ENCODE measurements around the gene POU6F2.
A peak's percentile ranks its signal among the peaks of the same experiment; 100 is the strongest.

The POU6F2 gene

DNA sequence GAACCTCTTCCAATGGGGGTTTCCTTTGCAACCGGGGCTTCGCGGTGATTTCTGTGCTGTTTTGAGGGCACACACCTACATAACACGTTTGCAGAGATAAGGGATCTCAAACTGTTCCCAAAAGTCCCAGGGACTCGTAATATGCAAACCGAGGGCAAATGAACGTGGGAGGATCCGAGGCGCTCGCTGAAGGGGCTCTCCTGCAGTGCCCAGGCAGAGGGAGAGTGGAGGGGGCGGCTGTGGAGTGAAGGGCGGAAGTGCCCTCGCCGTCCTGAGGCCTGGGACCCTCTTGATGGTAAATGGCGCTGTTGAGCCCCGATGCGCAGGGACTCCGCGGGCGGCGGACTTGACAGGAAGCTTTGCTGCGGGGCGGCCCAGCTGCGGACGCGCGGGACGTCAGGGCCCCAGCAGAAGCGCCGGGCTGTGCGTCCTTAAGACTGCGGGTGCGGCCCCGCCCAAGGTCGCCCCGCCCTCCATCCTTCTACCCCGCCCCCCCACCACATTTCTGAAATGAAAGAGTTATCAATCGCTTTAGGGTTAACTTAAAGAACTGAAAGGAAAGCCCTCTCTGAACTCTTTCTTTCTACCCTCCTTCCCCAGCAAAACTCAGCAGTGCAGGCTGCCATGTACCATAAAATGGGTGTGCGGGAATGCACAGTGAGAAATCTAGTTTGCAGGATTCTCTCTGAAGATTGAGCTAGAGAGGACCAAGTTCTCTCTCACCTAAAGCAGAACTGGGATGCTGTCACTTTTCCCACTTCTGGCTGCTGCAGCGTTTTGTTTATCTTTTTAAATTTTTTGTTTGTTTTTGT lies 436.7 kb downstream of the POU6F2 start:
- DNase-seq, result peak; percentile 33

- no peak for DNase-seq
These were observed 437.5 kb downstream of the POU6F2 start for GRCh38 chr7:39415091-39415787.

DNA sequence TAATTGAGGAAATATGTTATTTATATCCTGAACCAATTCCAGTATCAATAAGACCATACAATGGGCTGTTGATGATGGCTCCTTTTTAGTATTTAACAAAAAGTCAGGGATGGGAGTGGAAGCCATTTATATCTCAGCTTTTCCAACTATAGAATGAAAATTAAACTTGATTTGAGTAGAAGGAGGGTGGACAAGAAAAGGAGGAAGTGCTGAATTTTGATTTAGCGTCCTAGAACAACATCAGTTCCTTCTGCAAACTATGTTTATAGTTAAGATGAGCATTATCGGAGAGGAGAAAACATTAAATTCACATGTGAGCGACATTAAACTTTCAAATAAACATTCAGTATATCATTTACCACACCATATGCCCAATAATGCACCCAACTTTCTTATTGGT lies 439.2 kb downstream of the POU6F2 start:
- no peak for DNase-seq

DNA sequence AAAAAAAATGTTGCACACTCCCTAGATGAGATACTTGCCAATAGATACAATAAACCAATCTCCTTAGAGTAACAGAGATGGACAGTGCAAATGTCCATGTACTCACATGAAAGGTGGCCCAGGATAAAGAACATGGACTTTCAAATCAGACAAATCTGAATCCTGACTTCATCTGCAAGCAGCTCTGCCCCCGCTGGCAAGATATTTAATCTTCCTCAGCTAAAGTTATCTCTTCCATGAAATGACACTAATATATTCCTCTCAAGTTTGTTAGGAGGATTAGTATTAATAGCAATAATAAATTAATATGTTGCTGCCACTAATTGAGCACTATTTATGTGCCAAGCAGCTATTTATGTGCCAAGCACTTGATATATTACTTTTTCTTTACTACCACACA lies 439.9 kb downstream of the POU6F2 start:
- no peak for DNase-seq

DNA sequence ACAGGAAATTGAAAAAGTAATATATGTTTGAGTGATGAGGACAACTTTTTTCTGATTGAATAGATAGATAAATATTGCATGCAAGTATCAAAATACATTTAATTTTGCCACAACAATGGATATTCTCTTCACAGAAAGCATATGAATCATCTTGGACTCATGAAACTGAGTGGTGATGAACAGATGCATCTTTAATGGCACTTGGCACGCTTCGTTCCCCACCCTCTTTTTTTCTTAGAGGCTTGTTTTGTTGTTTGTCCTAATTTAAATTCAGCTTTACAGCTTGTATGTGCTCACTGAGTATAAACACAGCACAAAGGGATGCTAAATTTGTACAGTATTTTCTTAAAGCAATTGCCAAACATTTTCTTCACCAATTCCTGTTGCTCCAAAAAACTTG lies 443.5 kb downstream of the POU6F2 start:
- DNase-seq, result no peak

DNA sequence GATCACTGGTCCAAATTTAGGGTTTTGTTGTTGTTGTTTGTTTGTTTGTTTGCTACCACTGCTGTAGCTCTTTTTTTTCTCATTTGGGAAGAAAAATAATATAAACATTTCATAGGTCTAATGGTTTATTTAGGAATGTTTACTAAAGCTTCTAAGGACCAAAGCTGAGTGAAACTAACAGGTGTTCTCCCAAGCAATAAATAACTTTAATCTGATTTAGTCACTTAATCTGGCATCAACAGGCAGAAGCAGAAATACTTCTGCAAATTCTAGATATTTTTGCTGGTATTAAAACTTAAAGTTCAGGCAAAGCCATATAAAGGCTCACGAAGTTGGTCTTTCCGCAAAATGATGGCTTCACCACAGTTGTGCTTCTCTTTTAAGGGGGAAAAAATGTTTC lies 444.0 kb downstream of the POU6F2 start:
- no peak for DNase-seq

DNA sequence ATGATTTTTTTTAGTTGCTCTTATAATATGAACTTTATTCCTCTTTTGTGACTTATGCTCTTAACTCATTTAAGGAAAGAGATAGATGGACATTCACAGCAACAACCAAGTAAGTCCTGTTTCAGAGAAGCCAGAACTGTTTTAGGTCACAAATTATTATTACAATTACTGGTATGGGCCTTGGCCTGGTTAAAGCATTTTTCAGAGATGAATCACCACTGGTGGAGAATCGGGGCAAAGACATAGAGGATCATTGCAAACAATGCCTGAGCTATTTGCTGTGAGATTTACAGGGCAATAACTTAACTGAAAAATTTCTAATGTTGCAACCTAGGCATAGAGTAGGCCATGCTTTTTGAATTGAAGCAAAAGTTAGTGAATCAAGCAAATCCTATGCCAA lies 450.5 kb downstream of the POU6F2 start:
- DNase-seq, result no peak

DNA sequence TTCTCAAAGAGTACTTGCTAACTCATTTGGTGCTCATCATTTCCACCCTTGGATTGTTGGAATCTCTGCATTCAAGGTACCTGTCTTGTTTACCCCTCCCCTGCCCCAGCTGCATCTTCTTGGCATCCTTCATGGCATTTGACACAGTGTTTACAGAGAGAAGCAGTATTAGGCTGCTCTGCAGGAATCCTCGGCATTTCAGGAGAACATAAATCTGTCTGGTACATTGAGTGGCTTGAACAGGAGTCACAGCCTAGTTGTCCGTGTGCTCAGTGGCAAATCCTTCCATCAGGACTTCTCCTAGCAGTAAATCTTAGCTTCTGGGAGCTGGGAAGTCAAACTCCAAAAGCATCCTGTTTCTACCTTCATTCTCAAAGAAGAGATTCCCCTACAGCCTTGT lies 451.7 kb downstream of the POU6F2 start:
- no peak for DNase-seq

DNA sequence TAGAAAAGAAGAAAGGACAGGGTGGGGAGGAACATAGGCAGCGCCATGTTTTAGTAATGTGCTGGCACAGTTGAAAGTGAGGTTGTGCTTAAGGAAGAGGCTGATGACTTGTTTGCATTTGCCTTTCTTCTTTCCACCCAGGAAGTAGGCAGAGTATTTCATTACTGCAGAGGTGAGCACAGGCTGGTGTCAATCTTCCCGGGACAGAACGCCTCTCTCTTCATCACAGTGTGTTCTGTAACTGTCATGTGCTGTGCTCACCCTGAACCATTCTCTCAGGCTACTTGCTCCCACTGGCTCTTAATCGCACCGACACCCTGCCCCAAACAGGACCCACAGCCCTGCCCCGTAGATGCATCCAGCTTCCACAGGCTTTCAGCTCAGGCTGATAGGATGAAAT lies 452.7 kb downstream of the POU6F2 start:
- no peak for DNase-seq

DNA sequence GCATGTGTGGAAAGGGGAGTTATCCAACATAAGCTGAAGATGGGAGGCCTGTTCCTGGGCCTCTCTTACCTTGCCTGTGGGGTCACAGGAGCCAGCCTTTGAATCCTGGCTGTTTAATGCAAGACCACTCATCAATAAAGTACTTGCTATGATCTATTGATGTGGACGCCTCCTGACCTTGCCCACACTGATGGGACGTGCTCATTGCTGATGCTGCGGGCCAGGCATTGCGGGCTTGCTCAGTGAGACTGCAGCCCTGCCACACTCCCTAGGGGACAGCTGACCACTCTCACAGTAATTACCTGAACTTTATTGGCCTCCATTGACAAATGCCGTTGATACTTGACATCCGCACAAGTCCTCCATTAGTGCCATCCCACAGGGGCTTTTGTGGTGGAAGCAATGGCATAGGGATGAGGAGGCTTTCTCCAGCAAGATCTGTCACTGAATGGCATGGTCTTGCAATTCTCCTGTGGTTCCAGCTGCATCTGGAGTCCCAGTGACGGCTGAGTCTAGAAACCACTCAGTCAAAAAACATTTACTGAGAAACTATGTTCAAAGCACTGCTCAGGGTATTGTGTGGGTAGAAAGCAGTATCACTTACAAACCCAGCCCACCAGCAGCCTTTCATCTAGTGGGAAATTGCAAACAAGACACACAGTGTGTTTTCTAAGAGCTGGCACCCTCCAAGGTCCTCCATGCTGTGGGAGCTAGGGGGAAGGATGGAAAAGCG lies 453.4 kb downstream of the POU6F2 start:
- no peak for DNase-seq

- DNase-seq, result no peak
These were observed 454.7 kb downstream of the POU6F2 start for GRCh38 chr7:39432368-39432767.

DNA sequence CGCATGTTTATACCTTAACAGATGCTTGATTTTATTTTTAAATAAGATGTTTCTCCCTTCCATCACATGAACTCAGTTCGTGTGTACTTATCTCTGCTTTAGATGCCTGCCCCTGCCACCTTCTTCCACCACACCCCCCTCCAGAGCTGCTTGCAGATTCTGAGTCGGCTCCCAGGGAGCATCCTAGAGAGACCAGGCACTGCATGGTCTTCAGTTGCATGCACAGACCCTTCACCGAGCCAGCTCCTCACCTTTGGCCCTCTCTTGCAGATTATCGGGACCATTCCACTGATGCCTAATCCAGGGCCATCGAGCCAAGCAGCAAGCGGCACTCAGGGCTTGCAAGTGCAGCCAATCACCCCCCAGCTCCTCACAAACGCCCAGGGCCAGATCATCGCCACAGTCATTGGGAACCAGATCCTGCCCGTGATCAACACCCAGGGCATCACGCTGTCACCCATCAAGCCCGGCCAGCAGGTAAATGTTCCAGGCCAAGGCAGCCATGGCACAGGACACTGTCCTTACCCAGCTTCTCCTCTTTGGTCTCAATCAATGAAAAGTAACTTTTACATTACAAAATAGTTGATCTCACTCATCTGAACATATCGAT lies 455.2 kb downstream of the POU6F2 start:
- no peak for DNase-seq

DNA sequence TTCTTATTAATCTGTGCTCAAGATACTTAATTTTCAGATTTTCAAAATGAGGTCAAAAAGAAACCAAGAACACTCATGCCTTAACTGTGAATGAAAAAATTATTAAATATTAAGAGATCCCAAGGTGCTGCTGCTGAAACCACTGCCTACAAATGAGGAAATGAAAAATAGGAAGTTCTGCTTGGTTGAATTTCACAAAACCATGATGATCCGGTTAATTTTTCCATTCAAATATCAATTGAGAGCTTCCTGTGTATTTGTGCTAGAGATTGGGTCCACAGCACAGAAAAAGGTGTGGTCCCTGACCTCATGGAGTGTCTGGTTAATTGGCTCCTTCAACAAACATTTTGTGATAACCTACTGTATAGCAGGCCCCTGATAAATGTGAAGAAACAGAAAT lies 455.8 kb downstream of the POU6F2 start:
- no peak for DNase-seq

- no peak for DNase-seq
These were observed 456.3 kb downstream of the POU6F2 start for GRCh38 chr7:39434012-39434411.

- DNase-seq, result no peak
These were observed 468.8 kb downstream of the POU6F2 start for GRCh38 chr7:39446546-39446945.

DNA sequence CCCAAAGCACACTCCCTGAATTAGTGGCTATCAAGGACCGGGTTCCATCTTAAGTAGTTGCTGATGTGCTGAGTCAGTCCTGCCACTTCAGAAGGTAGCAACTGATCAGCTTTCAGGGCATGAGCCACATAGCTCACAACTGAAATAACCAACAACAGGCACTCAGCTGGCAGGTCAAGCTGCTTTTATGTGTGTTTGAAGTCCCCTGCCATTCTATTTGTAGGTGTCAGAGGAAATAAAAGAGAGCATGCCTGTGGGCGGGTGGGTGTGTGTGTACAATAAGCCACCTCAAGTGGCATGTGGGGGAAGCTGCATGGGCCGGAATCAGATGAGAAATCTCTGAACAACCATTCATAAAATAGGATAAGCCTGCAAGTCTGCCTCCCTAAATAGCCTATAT lies 474.2 kb downstream of the POU6F2 start:
- DNase-seq, result no peak

GRCh38 chr7:39453743-39454355 lies 476.1 kb downstream of the POU6F2 start:
- DNase-seq, result peak; percentile 10 to 41

DNA sequence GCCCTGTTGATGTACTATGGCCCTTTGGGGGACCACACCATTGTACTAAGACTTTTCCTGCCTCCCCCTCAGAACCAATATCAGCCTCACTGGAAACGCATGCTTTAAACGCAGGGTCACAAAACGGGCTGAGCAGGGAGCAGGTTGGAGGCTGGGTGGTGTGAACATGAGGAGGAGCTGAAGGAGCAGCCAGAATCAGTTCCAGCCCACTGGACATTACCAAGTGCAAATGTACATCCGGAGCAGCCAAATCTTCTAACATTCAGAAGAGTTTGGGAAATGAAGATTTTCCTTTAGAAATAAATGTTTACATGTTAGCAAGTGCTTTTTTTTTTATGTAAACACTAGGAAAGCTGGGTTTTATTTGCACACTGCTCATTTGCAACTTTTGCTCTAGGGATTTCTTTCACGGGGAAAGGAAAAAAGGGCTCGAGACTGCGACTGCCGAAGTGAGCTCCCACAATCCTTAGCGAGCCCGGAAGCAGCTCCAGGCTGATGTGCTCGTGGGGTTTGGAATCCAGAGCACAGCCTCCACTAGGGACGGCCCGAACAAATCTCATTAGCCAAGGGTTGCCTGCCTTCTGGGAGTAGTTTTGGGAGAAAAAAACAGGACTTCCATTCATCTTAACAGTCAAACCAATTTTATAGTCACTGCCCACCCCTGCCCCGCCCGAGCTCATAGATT lies 480.5 kb downstream of the POU6F2 start:
- no peak for DNase-seq

- no peak for DNase-seq
These were observed 481.9 kb downstream of the POU6F2 start for GRCh38 chr7:39459636-39460035.

DNA sequence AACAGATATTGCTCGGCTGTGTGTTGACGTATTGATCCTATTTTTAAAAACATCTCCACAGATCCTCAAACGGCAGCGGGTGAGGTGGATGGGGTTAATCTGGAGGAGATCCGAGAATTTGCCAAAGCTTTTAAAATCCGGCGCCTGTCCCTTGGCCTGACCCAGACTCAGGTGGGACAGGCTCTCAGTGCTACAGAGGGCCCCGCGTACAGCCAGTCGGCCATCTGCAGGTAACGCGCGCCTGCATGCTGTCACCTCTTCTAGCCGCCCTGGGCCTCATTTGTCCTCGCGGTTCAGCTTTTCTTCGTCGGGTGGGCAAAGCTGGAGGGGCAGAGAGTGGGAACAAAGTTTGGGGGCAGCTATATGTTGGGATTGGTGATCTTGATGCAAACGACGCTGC lies 482.8 kb downstream of the POU6F2 start:
- DNase-seq, result no peak

- DNase-seq, result no peak
These were observed 483.6 kb downstream of the POU6F2 start for GRCh38 chr7:39461263-39461820.

DNA sequence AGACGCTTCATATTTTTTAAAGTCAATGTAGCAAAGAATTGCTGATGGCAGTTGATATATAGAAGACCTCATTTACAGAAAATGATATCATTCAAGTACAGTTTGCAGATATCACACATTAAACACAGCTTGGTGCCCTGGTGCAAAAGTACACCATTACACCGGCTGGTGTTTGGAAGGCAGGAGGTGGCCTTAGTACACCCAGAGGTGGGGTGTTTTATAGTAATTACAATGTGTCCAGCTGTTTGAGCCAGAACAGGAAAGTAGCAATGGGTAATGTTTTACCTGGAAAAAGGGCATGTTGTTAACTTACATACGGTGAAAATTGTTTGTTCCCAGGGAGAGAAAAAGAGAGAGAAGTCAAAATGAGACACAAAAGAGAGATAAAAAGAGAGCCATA lies 485.5 kb downstream of the POU6F2 start:
- DNase-seq, result no peak
